HepG2 (cell line): ENCODE data around the gene TNFAIP8L2. TPM values are rescaled to one million over a fixed set of nuclear protein-coding genes. Genes with fewer than 3 reads are reported as not detected.

Experiments
- ATF7 ChIP-seq, 2 experiments: fragments of 450-650 bp in 1 of 2; sonication (generic) in 1 of 2; formaldehyde crosslinking in 1 of 2; IDR thresholded peaks; 2 replicates each; pipeline versions ENCODE4 v1.4.0 to v1.6.1; 2016 to 2020; ENCODE audit warnings: antibody characterized with exemption in 1 of 2, mild to moderate bottlenecking in 1 of 2, missing genetic modification reagents in 1 of 2
- GZF1 ChIP-seq: sonication (generic); formaldehyde crosslinking; IDR thresholded peaks from 2 replicates; pipeline ENCODE4 v1.5.1; 2020; ENCODE audit warnings: mild to moderate bottlenecking, missing genetic modification reagents
- HHEX ChIP-seq: IDR thresholded peaks from 2 replicates; pipeline ENCODE4 v1.6.1; 2016; ENCODE audit warnings: control low read depth
- HNRNPLL ChIP-seq: fragments of 200-400 bp; formaldehyde crosslinking; IDR thresholded peaks from 2 replicates; pipeline ENCODE4 v1.6.1; 2017; ENCODE audit warnings: mild to moderate bottlenecking, low read depth, low read length; ENCODE audit not compliant: poor library complexity, severe bottlenecking
- IKZF4 ChIP-seq: sonication (generic); formaldehyde crosslinking; IDR thresholded peaks from 2 replicates; pipeline ENCODE4 v1.5.1; 2020; ENCODE audit warnings: borderline replicate concordance, mild to moderate bottlenecking, low read depth, missing genetic modification reagents; ENCODE audit errors: not compliant biosample characterization
- IRF1 ChIP-seq: sonication (generic); formaldehyde crosslinking; IDR thresholded peaks from 2 replicates; pipeline ENCODE4 v1.4.0; 2020; ENCODE audit warnings: low read depth, mild to moderate bottlenecking, missing genetic modification reagents
- NR2F6 ChIP-seq, 2 experiments: IDR thresholded peaks; 2 replicates each; pipeline ENCODE4 v1.6.1; 2016; ENCODE audit warnings: antibody characterized with exemption in 1 of 2, mild to moderate bottlenecking in 1 of 2
- NR3C1 ChIP-seq: sonication (generic); formaldehyde crosslinking; IDR thresholded peaks from 2 replicates; pipeline ENCODE4 v1.4.0; 2020; ENCODE audit warnings: missing genetic modification reagents
- RBM39 ChIP-seq: fragments of 200-400 bp; formaldehyde crosslinking; IDR thresholded peaks from one replicate; pipeline ENCODE4 v1.6.1; 2018; ENCODE audit warnings: antibody characterized with exemption, mild to moderate bottlenecking, low read depth, low read length; ENCODE audit not compliant: poor library complexity, severe bottlenecking
- RXRA ChIP-seq: sonication (generic); formaldehyde crosslinking; IDR thresholded peaks from 2 replicates; pipeline ENCODE4 v1.5.1; 2020; ENCODE audit warnings: missing genetic modification reagents
- SALL2 ChIP-seq: sonication (generic); formaldehyde crosslinking; IDR thresholded peaks from 2 replicates; pipeline ENCODE4 v1.8.1; 2023; ENCODE audit warnings: mild to moderate bottlenecking, missing genetic modification reagents, inconsistent platforms
- SMAD3 ChIP-seq: sonication (generic); formaldehyde crosslinking; IDR thresholded peaks from 2 replicates; pipeline ENCODE4 v1.4.0; 2020; ENCODE audit warnings: missing genetic modification reagents
- STAG1 ChIP-seq: sonication (generic); formaldehyde crosslinking; IDR thresholded peaks from 2 replicates; pipeline ENCODE4 v1.4.0; 2020; ENCODE audit warnings: missing genetic modification reagents
- ZBTB37 ChIP-seq: sonication (generic); formaldehyde crosslinking; IDR thresholded peaks from 2 replicates; pipeline ENCODE4 v1.4.0; 2020; ENCODE audit warnings: mild to moderate bottlenecking, missing genetic modification reagents
- ZNF558 ChIP-seq: sonication (generic); formaldehyde crosslinking; IDR thresholded peaks from 2 replicates; pipeline ENCODE4 v1.9.0; 2022; ENCODE audit warnings: mild to moderate bottlenecking, missing genetic modification reagents, borderline replicate concordance
- ZNF577 ChIP-seq: sonication (generic); formaldehyde crosslinking; IDR thresholded peaks from 2 replicates; pipeline ENCODE4 v1.4.0; 2020; ENCODE audit warnings: mild to moderate bottlenecking, low read depth, missing genetic modification reagents, borderline replicate concordance
- ZNF589 ChIP-seq: sonication (generic); formaldehyde crosslinking; conservative IDR thresholded peaks from 2 replicates; pipeline ENCODE4 v1.8.0; 2022; ENCODE audit warnings: mild to moderate bottlenecking, moderate library complexity, missing genetic modification reagents
- ZNF879 ChIP-seq: sonication (generic); formaldehyde crosslinking; IDR thresholded peaks from 2 replicates; pipeline ENCODE4 v1.8.1; 2023; ENCODE audit warnings: missing genetic modification reagents
- ZZZ3 ChIP-seq: sonication (generic); formaldehyde crosslinking; IDR thresholded peaks from 2 replicates; pipeline ENCODE4 v1.4.0; 2020; ENCODE audit warnings: missing genetic modification reagents, mild to moderate bottlenecking, borderline replicate concordance
- polyA plus RNA-seq, 8 experiments: library from polyadenylated mRNA; depleted of rRNA in 3 of 8; stranded (reverse) in 7 of 8; unstranded in 1 of 8; fragments of >200 nt; fragmentation: Illumina TruSeq in 4 of 8; extraction: Trizol in 4 of 8; gene quantifications; 2 replicates each; pipeline versions ENCODE4 v1.2.1 to v1.2.3, GENCODE V29; 2011 to 2016; ENCODE audit warnings: low read depth in 4 of 8, missing spikeins in 1 of 8, mixed read lengths in 1 of 8; ENCODE audit not compliant: insufficient read depth in 1 of 8
- total RNA-seq, 5 experiments: library from RNA; depleted of rRNA; stranded (reverse); fragments of >200 nt; fragmentation: Illumina TruSeq; extraction: Trizol; gene quantifications; 2 replicates each; pipeline ENCODE4 v1.2.3, GENCODE V29; 2016; ENCODE audit warnings: low read depth in 1 of 5
- TF ChIP-seq, protein P1 (sequence below): sonication (generic); formaldehyde crosslinking; IDR thresholded peaks from 2 replicates; pipeline ENCODE4 v1.9.0; 2022; ENCODE audit warnings: low read depth, missing genetic modification reagents
- TF ChIP-seq, protein P2 (sequence below): sonication (generic); formaldehyde crosslinking; IDR thresholded peaks from 2 replicates; pipeline ENCODE4 v1.4.0; 2020; ENCODE audit warnings: missing genetic modification reagents
- TF ChIP-seq, protein P3 (sequence below): sonication (generic); formaldehyde crosslinking; IDR thresholded peaks from 2 replicates; pipeline ENCODE4 v1.5.0; 2020; ENCODE audit warnings: missing genetic modification reagents

TNFAIP8L2 gene
- total and polyA plus RNA-seq, 2 of the 13 experiments (the other 11 are each of a cell fraction or from before 2014, with no cell fraction given): not detected

GRCh38 chr1:151165281-151165737 lies 8.9 kb downstream of the TNFAIP8L2 start (continued):
- TF ChIP-seq ZNF577 (CRISPR knock-in tag) (0 out of 2 replicates have a peak, but pooled peaks have one; percentile 56), NR3C1 (no peak), IKZF4 (CRISPR knock-in tag) (no peak), ZZZ3 (CRISPR knock-in tag) (no peak), ZNF589 (CRISPR knock-in tag) (no peak), GZF1 (no peak), ATF7 (IDR thresholded peaks at IDR 0.05) (no peak), ATF7 (CRISPR knock-in tag; IDR thresholded peaks at IDR 0.05) (peak; percentile 52; the same call in 1 of the 2 replicates), ZNF879 (no peak), ZNF558 (CRISPR knock-in tag) (no peak), HHEX (CRISPR knock-in tag) (no peak), STAG1 (CRISPR knock-in tag) (no peak), SALL2 (CRISPR knock-in tag) (no peak), HNRNPLL (no peak), ZBTB37 (no peak), SMAD3 (CRISPR knock-in tag) (no peak), NR2F6 (IDR thresholded peaks at IDR 0.05) (peak; percentile 75), NR2F6 (CRISPR knock-in tag; IDR thresholded peaks at IDR 0.05) (no peak; the same call in 1 of the 2 replicates), RXRA (CRISPR knock-in tag) (no peak), RBM39 (peak; percentile 31), IRF1 (CRISPR knock-in tag) (no peak)
- TF ChIP-seq, protein P1, sequence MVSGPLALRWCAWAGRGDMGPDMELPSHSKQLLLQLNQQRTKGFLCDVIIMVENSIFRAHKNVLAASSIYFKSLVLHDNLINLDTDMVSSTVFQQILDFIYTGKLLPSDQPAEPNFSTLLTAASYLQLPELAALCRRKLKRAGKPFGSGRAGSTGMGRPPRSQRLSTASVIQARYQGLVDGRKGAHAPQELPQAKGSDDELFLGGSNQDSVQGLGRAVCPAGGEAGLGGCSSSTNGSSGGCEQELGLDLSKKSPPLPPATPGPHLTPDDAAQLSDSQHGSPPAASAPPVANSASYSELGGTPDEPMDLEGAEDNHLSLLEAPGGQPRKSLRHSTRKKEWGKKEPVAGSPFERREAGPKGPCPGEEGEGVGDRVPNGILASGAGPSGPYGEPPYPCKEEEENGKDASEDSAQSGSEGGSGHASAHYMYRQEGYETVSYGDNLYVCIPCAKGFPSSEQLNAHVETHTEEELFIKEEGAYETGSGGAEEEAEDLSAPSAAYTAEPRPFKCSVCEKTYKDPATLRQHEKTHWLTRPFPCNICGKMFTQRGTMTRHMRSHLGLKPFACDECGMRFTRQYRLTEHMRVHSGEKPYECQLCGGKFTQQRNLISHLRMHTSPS (CRISPR knock-in tag): no peak
- TF ChIP-seq, protein P2, sequence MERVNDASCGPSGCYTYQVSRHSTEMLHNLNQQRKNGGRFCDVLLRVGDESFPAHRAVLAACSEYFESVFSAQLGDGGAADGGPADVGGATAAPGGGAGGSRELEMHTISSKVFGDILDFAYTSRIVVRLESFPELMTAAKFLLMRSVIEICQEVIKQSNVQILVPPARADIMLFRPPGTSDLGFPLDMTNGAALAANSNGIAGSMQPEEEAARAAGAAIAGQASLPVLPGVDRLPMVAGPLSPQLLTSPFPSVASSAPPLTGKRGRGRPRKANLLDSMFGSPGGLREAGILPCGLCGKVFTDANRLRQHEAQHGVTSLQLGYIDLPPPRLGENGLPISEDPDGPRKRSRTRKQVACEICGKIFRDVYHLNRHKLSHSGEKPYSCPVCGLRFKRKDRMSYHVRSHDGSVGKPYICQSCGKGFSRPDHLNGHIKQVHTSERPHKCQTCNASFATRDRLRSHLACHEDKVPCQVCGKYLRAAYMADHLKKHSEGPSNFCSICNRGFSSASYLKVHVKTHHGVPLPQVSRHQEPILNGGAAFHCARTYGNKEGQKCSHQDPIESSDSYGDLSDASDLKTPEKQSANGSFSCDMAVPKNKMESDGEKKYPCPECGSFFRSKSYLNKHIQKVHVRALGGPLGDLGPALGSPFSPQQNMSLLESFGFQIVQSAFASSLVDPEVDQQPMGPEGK (CRISPR knock-in tag): 0 out of 2 replicates have a peak, but pooled peaks have one; percentile 29
- TF ChIP-seq, protein P3, sequence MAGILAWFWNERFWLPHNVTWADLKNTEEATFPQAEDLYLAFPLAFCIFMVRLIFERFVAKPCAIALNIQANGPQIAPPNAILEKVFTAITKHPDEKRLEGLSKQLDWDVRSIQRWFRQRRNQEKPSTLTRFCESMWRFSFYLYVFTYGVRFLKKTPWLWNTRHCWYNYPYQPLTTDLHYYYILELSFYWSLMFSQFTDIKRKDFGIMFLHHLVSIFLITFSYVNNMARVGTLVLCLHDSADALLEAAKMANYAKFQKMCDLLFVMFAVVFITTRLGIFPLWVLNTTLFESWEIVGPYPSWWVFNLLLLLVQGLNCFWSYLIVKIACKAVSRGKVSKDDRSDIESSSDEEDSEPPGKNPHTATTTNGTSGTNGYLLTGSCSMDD (CRISPR knock-in tag): no peak
